Nucleus accumbens (tissue), 56 donors: ENCODE measurements around the gene ANKRD24.
"Not testable (repeated sequence)": the region's sequence is repeated elsewhere in the genome, so short reads cannot be mapped to it uniquely, and the experiment has no call there.

ENCODE experiments used
- DNase-seq, 56 donors: peaks; one replicate each; lab custom pipeline; 2025; lab: John Stamatoyannopoulos, UW

The ANKRD24 gene

GRCh38 chr19:4264812-4265211, 82.3 kb downstream of the ANKRD24 start:
- no peak for DNase-seq

- DNase-seq, result no peak
Measured at GRCh38 chr19:4266253-4267000, 83.9 kb downstream of the ANKRD24 start.

- peak in 17 of 56 donors; percentile 0 to 59 (median 16) for DNase-seq
Measured at GRCh38 chr19:4267101-4267900, 84.8 kb downstream of the ANKRD24 start.

DNA sequence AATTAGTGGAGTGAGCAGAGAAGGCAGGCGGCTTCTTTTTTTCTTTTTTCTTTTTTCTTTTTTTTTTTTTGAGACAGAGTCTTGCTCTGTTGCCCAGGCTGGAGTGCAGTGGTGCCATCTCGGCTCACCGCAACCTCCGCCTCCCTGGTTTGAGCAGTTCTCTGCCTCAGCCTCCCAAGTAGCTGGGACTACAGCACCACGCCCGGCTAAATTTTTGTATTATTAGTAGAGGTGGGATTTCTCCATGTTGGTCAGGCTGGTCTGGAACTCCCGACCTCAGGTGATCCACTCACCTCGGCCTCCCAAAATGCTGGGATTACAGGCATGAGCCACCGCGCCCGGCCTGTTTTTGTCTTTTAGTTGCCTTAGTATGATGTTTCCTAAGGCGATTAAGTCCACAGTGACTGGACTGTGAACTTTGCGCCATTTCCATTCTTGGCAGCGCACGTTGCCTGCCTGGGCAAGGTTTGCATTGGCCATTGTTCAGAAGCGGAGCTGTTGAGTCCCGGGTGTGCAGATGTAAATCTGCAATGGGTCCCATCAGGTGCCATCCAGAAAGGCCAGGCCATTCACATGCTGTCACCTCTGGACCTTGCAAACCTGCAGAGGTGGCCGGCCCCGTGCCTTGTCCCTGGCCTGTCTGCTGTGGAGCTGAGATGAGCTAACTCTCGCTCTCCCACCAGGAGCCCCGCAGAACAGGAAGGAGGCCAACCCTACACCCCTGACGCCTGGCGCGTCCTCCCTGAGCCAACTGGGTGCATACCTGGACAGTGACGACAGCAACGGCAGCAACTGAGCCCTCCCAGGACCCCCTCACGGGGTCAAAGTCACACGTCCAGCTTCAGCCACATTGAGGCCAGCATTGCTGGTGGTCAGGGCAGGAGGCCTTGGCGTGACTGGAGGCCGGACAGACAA, 85.7 kb downstream of the ANKRD24 start:
- no peak for DNase-seq

DNA sequence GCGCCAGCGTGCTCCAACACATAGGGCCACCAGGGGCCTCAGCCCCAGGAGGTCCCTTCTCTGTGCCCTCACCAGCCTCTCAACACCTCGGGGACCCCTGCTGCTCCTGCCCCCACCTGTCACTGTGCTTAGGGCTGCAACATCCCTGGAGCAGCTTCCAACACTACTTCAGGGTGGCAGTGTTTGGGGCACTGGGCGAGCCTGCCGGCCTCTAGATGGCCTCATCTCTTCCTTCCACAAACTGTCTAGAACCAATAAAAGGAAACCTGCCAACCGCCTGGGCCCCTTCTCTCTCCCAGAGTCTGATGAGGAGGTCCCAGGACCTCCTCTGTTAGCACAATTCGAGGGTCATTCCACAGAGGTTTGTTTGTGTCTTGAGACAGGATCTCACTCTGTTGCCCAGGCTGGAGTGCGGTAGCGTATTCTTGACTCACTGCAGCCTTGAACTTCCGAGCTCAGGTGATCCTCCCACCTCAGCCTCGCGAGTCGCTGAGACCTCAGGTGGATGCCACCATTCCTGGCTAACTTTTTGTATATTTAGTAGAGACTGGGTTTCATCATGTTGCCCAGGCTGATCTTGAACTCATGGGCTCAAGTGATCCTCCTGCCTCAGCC, 86.4 kb downstream of the ANKRD24 start:
- DNase-seq, result no peak

GRCh38 chr19:4272894-4273293, 90.4 kb downstream of the ANKRD24 start:
- no peak for DNase-seq

GRCh38 chr19:4274321-4274686, 91.8 kb downstream of the ANKRD24 start:
- not testable (repeated sequence) for DNase-seq
